Glutamatergic neuron (in vitro differentiated cells): ENCODE data around the gene NAA11. TPM values are rescaled to one million over a fixed set of nuclear protein-coding genes. Genes with fewer than 3 reads are reported as not detected.

Experiments
- DNase-seq: peaks from one replicate; pipeline ENCODE4 v3.0.0; 2022
- H3K27ac Mint-ChIP-seq: one replicate; pipeline ENCODE4 v1.8.0; 2020; ENCODE audit warnings: mild to moderate bottlenecking, mixed read lengths, inconsistent platforms; ENCODE audit not compliant: unreplicated experiment
- H3K27me3 Mint-ChIP-seq: one replicate; pipeline ENCODE4 v1.8.0; 2020; ENCODE audit warnings: mild to moderate bottlenecking, moderate library complexity, mixed read lengths, inconsistent platforms; ENCODE audit not compliant: unreplicated experiment
- H3K36me3 Mint-ChIP-seq: one replicate; pipeline ENCODE4 v1.8.0; 2020; ENCODE audit warnings: mild to moderate bottlenecking, mixed read lengths, inconsistent platforms; ENCODE audit not compliant: unreplicated experiment
- H3K4me1 Mint-ChIP-seq: one replicate; pipeline ENCODE4 v1.8.0; 2020; ENCODE audit warnings: mild to moderate bottlenecking, low read depth, mixed read lengths, inconsistent platforms; ENCODE audit not compliant: unreplicated experiment
- H3K4me3 Mint-ChIP-seq: one replicate; pipeline ENCODE4 v1.8.0; 2020; ENCODE audit warnings: mild to moderate bottlenecking, mixed read lengths, inconsistent platforms; ENCODE audit not compliant: unreplicated experiment
- H3K9me3 Mint-ChIP-seq: one replicate; pipeline ENCODE4 v1.8.0; 2020; ENCODE audit warnings: mild to moderate bottlenecking, moderate library complexity, mixed read lengths, inconsistent platforms; ENCODE audit not compliant: unreplicated experiment
- CTCF ChIP-seq: fragments of 200-600 bp; sonication (generic); IDR thresholded peaks from one replicate; pipeline ENCODE4 v1.5.0; 2021; ENCODE audit not compliant: partially characterized antibody, unreplicated experiment
- total RNA-seq: library from RNA; stranded (reverse); fragmentation: NEBNext Ultra II Directional; extraction: Animal tissue kit (Norgen Biotek cat#: 25700); gene quantifications from one replicate; pipeline ENCODE4 v1.2.1, GENCODE V29; 2021; ENCODE audit not compliant: unreplicated experiment

Gene NAA11
- total RNA-seq, 1 donor from 2014 or later = not detected

GRCh38 chr4:79306795-79307194 is 19.1 kb downstream of the NAA11 start:
- Mint-ChIP-seq H3K36me3 (no peaks in the 10 kb centered on the region), H3K27ac (peak overlapping the region; percentile 30), H3K27me3 (no peaks in the 10 kb centered on the region), H3K4me1 (peaks cover 14% of the 10 kb centered on the region), H3K4me3 (no peak overlapping the region), H3K9me3 (no peaks in the 10 kb centered on the region)
- DNase-seq = no peak
- no peak for TF ChIP-seq CTCF

- no peak for DNase-seq
- Mint-ChIP-seq H3K4me3 (no peak overlapping the region), H3K4me1 (peaks cover 10% of the 10 kb centered on the region), H3K27me3 (peaks cover 4% of the 10 kb centered on the region), H3K9me3 (peaks cover 7% of the 10 kb centered on the region), H3K27ac (no peak overlapping the region), H3K36me3 (peaks cover 5% of the 10 kb centered on the region)
- TF ChIP-seq CTCF = no peak
Measured at GRCh38 chr4:79300280-79300679, 25.6 kb downstream of the NAA11 start.

- peaks cover 4% of the 10 kb centered on the region for H3K27me3 Mint-ChIP-seq
- no peak overlapping the region for H3K27ac Mint-ChIP-seq
- peaks cover 10% of the 10 kb centered on the region for H3K4me1 Mint-ChIP-seq
- no peak for TF ChIP-seq CTCF
- peaks cover 5% of the 10 kb centered on the region for H3K36me3 Mint-ChIP-seq
- no peak for DNase-seq
- H3K4me3 Mint-ChIP-seq = no peak overlapping the region
- H3K9me3 Mint-ChIP-seq = peaks cover 7% of the 10 kb centered on the region
Measured at GRCh38 chr4:79298484-79298883, 27.4 kb downstream of the NAA11 start.

GRCh38 chr4:79298027-79298426 is 27.8 kb downstream of the NAA11 start:
- TF ChIP-seq CTCF = no peak
- H3K27me3 Mint-ChIP-seq = peaks cover 4% of the 10 kb centered on the region
- peaks cover 5% of the 10 kb centered on the region for H3K36me3 Mint-ChIP-seq
- no peak overlapping the region for H3K27ac Mint-ChIP-seq
- no peak for DNase-seq
- peaks cover 10% of the 10 kb centered on the region for H3K4me1 Mint-ChIP-seq
- H3K9me3 Mint-ChIP-seq = peaks cover 7% of the 10 kb centered on the region
- H3K4me3 Mint-ChIP-seq = no peak overlapping the region

GRCh38 chr4:79297479-79297878 is 28.4 kb downstream of the NAA11 start:
- Mint-ChIP-seq H3K27ac (no peak overlapping the region), H3K27me3 (peaks cover 4% of the 10 kb centered on the region), H3K36me3 (peaks cover 5% of the 10 kb centered on the region), H3K9me3 (peaks cover 7% of the 10 kb centered on the region), H3K4me1 (peaks cover 10% of the 10 kb centered on the region), H3K4me3 (no peak overlapping the region)
- no peak for TF ChIP-seq CTCF
- DNase-seq = no peak
